C4-2B (cell line): ENCODE data around the gene IRAK1.

Source experiments
- ZFX ChIP-seq: fragments of 450-650 bp; IDR thresholded peaks from 2 replicates; pipeline ENCODE4 v1.6.1; 2017
- TF ChIP-seq, protein P1 (sequence below): fragments of 450-650 bp; conservative IDR thresholded peaks from 2 replicates; pipeline ENCODE4 v1.5.1; 2017; ENCODE audit warnings: mild to moderate bottlenecking

DNA sequence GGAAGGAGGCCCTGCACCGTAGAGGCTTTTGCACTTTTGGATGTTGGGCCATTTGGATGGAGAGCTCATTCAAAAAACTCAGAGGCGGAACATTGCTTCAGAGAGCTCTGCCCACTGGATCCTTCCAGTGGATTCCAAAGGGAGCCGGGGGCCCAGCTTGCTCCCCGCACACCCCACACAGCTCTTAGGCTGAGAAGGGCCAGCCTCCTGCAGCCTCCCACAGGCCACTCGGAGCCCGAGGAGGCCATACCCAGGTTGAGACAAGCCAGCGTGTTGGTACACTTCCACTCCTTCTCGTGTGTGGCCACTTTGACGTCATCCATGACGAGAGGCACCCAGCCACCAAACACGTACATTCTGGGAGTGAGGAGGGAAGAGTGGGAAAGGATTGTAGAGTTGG lies 58.4 kb downstream of the IRAK1 start:
- TF ChIP-seq, protein P1, sequence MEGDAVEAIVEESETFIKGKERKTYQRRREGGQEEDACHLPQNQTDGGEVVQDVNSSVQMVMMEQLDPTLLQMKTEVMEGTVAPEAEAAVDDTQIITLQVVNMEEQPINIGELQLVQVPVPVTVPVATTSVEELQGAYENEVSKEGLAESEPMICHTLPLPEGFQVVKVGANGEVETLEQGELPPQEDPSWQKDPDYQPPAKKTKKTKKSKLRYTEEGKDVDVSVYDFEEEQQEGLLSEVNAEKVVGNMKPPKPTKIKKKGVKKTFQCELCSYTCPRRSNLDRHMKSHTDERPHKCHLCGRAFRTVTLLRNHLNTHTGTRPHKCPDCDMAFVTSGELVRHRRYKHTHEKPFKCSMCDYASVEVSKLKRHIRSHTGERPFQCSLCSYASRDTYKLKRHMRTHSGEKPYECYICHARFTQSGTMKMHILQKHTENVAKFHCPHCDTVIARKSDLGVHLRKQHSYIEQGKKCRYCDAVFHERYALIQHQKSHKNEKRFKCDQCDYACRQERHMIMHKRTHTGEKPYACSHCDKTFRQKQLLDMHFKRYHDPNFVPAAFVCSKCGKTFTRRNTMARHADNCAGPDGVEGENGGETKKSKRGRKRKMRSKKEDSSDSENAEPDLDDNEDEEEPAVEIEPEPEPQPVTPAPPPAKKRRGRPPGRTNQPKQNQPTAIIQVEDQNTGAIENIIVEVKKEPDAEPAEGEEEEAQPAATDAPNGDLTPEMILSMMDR = no peak
- TF ChIP-seq ZFX = no peak
